Jurkat, Clone E6-1 (cell line): ENCODE measurements around the gene CAV2.

Source experiments
- DNase-seq: peaks from one replicate; pipeline ENCODE4 v3.0.0-alpha.2; 2011; ENCODE audit warnings: low read depth, low spot score
- H3K4me3 ChIP-seq: 2 replicates; pipeline ENCODE4 v1.5.1; 2011; ENCODE audit warnings: mild to moderate bottlenecking, low read length, control low read depth, moderate library complexity

CAV2 gene

DNA sequence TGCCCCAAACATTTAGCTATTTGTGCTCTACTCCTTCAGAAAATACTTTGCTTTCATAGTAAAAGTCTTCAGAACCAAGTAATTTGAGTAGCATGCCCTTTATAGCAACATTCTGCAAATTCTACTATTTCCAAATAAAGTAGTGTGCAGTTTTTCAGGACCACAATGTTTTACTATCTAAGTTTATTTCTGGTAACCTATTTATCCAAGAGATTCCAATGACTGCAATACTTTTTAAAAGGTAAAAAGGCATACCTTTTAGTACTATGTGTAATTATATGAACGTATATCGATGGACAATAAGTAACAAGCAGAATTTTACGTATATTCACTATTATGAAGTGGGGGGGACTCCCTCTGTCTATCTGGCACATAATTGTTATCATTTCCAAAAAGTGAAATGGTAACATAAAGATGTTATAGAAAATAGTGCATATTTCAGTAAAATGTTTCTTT, 6.9 kb upstream of the CAV2 start:
- H3K4me3 ChIP-seq, result no peak overlapping the region
- no peak for DNase-seq

DNA sequence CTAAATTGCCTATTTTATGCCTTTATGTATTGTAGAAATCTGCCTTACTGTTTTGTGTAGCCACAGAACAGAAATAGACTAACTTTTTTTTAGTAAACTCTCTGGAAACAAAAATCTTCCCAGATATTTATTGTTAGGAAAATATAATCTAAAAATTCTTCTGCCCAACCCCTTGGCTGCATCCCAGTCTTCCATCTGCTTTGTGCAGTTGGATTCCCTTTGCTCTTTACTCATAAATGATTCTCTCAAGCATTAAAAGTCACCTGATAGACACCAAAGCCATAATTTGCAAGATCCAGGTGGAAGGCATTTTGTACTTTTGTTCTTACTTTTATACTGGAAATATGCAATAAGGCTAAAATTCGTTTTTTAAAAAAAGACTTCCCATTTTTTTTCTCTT, 6.1 kb upstream of the CAV2 start:
- H3K4me3 ChIP-seq, result no peak overlapping the region
- no peak for DNase-seq

DNA sequence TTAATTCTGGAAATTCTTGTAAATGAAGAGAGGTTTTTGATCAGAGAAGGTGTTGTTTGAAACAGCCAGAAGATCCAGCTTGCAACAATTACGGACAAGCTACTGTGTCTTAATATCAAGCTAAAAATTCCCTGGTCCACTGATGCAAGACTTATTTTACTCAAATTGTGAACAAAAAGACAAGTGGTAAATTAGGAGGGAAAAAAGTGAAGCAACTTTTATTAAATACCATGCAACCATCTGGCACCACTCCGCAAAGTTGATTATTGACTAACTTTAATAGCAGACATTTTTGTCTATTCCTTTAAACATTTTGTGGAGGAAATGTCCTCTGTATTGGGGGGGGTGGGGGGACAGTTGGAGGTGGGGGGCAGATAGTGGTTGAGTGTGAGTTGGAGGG, 5.1 kb upstream of the CAV2 start:
- no peak for DNase-seq
- H3K4me3 ChIP-seq, result no peak overlapping the region

DNA sequence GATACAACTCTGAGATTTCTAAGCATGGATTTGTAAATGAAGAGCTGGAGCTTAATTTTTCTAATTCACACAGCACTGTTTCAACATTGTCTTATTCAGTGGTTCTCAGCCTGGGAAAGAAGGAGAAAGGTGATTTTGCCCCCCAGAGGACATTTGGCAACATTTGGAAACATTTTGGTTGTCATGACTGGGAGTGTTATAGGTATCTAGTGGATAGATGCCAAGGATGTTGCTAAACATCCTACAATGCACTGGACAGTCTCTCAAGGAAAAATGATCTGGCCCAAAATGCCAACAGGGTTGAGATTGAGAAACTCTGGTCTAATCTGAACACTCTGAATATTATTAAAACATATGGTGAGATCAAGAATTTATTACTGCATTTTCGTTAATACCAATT, 3.8 kb upstream of the CAV2 start:
- no peak overlapping the region for H3K4me3 ChIP-seq
- no peak for DNase-seq

DNA sequence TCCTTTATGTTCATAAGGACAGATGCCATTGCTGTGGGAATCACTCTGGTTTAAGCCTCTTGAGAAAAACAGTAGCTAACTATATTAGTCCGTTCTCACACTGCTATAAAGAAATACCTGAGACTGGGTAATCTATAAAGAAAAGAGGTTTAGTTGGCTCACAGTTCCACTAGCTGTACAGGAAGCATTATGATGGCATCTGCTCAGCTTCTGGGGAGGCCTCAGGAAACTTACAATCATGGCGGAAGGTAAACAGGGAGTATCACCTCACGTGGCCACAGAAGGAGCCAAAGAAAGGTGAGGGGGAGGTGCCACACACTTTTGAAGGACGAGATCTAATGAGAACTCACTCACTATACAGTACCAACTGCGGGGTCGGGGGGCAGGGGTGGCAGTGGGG, 2.9 kb upstream of the CAV2 start:
- no peak overlapping the region for H3K4me3 ChIP-seq
- no peak for DNase-seq

DNA sequence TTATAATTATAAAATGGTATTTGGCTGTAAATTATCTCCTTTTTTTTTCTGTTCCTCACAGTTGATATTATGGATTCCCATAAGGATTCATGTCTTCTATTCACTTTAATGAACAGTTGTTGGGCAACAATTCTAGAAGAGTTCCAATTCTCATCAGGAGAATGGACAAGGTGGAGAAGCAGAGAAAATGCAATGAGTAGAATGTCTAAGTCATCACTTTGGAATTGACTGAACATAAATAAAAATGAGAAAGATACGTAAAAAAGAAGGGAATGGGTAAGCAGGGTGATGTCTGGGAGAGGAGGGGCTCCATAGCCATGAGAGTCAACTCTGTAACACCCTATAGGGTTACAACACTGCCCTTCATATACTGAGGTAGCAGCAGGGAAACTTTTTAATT, 1.8 kb upstream of the CAV2 start:
- H3K4me3 ChIP-seq, result no peak overlapping the region
- DNase-seq, result no peak

DNA sequence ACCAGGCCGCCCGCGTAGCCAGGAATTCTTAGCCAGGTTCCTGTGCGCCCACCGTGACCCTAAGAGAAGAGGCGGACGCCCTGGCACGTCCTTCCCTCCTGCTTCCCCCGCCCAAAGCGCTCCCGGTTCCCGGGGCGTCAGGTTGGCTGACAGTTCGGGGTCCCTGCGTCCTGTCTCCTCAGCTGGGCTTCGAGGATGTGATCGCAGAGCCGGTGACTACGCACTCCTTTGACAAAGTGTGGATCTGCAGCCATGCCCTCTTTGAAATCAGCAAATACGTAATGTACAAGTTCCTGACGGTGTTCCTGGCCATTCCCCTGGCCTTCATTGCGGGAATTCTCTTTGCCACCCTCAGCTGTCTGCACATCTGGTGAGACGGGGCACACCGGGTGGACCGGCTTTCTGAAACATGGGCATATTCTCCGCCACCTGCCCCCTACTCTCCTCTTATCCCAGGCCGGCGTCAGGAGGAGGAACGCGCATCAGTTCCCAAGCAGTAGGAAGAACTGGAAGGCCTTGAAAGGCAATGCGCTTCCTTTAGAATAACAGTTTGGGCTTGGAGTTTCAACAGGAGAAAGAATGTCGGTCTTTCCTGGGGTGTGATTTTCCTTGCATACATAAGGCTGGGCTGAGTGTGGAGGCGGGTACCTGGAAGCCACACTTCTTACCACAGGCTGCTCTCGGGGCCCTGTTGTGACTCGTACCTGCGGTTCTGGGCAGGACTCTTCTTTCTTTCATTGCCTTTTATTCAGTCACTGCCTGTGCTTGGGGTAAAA, 728 bp downstream of the CAV2 start:
- no peak for DNase-seq
- no peak overlapping the region for H3K4me3 ChIP-seq

DNA sequence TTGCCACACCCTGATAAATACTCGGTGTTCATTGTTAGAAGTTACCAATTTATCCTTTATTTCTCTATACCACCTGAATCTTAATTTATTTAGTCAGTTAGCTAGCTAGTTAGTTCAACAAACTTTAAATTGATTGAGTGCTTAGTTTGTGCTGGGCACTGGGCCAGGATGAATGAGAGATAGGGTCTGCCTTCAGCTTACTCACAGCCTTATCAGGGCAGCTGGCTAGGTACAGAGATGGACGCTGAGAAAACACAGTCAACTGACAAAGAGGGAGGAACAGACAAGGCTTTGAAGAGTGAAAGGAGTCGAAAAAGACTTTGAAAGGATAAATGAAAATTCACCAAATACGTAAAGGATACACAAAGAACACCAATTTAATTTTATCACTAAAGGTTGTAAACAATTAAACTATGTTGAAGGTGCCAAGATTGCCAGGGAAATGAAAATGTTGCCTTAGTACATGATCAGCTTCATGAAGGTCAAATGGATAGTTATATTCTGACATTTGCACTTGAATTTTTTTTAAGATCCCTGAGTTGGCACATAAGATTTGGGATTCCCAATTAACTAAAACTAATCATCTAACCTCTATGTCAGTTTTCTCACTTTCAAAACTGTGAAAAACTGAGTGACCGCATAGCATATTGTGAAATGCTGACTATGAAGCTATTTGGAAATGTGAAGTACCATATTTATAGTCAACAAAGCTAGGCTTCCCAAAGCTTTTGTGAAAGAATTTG, 2.1 kb downstream of the CAV2 start:
- no peak overlapping the region for H3K4me3 ChIP-seq
- no peak for DNase-seq

DNA sequence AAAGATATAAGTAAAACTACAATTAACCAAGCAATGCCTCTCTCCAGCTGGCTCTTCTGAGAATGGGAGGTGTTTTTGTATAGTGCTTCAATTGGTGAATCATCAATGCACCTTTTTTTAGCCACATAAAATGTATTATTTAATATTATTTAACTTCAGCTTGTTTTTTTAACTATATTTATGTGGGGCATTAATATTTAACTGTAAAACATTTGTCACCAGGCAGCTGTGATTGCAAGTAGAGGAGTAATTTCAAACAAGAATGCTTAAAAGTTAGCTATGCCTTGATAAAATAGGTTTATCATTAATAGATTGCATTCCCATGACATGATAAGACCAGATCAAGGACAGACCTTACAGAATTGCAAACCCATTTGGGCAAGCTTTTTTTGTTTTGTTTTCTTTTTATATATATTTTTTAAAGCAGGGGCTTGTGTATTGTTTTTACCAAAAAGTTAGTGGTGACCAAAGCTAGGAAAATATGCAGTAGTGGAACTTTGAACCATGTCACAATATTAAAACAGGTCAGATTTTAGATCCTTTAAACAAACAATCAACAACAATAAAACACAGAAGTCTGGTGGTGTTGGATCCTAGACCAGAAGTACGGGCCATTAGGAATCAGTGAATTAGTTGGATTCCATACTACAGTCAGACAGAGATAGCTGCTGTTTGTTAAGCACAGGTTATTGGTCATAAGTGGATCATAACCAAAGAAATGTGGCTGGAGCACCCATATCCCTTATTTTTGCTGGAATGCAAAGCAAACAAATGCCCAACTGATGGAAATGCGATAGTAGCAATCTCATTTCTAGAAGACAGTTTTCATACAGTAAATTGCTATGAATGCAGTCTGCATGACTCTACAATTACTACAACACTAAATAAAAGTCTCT, 2.9 kb downstream of the CAV2 start:
- H3K4me3 ChIP-seq, result no peak overlapping the region
- DNase-seq, result no peak

DNA sequence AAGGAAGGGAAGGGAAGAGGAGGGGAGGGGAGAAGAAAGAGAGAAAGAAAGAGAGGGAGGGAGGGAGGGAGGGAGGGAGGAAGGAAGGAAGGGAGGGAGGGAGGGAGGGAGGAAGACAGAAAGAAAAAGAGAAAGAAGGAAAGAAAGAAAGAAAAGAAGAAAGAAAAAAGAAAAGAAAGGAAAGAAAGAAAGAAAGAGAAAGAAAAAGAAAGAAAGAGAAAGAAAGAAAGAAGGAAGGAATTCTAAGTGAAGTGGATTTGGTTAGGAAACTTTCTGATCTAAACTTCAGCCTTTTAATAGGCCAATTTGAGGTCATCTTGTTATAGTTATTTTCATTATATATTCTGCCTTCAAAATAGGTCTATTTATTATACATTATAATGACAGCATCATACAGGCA, 4.3 kb downstream of the CAV2 start:
- no peak for DNase-seq
- no peak overlapping the region for H3K4me3 ChIP-seq

DNA sequence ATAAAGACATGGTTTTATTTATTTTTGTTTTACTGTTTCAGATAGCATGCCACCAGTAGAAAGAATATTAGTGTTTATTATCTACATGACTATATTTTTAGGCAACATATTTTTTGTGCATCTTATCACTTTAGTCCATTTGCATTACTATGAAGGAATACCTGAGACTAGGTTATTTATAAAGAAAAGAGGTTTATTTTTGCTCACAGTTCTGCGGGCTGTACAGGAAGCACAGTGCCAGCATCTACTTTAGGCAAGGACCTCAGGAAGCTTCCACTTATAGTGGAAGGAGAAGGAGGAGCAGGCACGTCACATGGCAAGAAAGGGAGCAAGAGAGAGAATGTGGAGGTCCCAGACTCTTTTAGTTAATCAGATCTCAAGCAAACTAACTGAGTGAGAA, 5.7 kb downstream of the CAV2 start:
- no peak overlapping the region for H3K4me3 ChIP-seq

DNA sequence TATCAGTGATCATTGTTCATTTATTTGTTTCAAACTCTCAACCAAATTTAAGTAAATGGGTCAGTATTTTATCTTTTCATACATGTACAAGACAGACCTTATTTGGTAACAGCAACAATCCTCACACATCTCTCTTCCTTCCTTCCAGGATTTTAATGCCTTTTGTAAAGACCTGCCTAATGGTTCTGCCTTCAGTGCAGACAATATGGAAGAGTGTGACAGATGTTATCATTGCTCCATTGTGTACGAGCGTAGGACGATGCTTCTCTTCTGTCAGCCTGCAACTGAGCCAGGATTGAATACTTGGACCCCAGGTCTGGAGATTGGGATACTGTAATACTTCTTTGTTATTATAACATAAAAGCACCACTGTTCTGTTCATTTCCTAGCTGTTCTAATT, 6.3 kb downstream of the CAV2 start:
- DNase-seq, result no peak
- no peak overlapping the region for H3K4me3 ChIP-seq

More for the DNA sequence above, 5.7 kb downstream of the CAV2 start:
- no peak for DNase-seq

DNA sequence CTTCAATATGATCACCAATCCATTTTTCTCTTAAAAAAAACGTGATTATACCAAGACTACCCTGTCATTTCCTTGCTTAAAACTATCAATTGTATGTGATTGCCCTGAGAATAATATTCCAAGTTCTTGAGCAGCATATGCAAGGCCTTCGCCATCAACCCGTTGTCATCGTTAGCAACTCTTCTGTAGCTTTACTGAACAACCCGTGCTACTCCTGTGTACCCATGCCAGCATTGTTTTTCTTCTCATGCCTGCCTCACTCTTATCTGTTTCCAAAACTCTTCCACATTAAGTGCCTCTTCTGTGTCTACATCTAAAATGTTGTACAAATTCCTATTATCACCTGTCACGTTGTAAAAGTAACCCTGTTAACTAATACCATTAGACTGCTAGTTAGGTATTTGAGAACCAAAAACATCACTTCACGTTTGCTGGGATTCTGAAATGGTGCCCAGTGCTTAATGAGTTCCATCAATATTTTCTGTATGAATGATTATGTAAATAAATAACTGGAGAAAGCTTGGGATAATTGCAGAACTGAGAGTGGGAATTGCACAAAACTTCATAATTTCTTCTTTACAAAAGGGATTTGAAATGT, 10.5 kb downstream of the CAV2 start:
- H3K4me3 ChIP-seq, result no peak overlapping the region
- no peak for DNase-seq

DNA sequence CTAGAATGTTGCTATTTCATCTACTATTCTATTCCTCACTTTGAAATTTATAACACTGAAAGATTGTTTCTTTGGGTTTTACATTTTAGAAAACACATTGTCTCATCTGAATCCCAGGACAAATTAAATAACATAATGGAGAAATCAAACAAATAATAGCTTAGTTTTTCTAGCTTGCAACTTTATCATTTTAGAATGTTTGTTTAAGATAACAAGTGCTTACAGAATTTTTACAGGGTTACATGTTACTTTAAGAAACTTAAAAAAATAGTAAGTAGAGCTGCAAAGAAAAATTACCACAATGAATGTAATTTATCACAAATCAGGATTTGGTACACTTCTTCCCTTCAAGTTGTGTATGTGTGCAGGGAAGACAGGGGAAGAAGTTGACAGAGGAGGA, 11.3 kb downstream of the CAV2 start:
- no peak overlapping the region for H3K4me3 ChIP-seq
- no peak for DNase-seq

DNA sequence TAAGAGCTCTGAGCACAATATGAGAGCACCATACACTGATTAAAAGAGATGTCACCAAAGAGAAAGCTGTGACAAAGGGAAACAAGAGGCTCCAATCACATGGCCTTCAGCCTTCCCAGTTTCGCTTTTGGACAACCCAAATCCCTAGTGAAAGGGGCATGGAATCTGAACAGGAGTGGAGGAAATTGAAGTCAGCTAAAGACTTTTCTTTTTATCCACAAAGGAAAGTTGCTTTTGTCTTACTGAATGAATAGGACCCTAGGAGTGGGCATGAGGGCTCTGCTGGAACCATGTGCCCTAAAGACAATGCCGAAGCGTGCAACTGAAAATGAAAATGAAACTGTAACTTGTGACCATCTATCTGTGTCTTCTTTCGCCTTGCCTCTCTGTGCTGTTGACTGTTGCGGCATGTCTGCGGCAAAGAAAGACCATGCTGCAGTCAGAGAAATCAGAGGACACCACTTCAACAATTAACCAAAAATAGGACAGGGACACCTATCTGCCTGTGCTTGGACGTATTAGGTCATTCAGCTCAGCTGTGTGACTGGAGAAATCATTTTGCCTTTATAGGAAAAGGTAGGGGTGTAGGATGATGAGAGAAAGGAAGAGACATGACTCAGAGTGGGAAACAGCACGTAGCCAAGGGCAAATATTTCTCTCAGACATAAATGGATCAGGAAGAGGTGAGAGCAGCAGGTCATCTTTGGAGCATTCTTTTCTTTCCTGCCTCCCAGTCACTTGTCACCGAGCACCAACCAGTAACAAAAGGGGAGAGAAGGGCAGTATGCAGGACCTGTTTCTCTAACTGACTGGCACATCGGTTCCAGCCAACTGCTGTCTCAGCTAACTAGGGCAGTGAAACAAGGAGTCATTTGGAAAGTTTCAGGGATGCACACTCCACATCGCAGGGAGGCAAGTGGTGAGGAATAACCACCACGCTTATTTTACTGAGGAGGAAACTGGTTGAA, 12.3 kb downstream of the CAV2 start:
- H3K4me3 ChIP-seq, result peak overlapping the region; percentile 35
- DNase-seq, result peak; percentile 14

DNA sequence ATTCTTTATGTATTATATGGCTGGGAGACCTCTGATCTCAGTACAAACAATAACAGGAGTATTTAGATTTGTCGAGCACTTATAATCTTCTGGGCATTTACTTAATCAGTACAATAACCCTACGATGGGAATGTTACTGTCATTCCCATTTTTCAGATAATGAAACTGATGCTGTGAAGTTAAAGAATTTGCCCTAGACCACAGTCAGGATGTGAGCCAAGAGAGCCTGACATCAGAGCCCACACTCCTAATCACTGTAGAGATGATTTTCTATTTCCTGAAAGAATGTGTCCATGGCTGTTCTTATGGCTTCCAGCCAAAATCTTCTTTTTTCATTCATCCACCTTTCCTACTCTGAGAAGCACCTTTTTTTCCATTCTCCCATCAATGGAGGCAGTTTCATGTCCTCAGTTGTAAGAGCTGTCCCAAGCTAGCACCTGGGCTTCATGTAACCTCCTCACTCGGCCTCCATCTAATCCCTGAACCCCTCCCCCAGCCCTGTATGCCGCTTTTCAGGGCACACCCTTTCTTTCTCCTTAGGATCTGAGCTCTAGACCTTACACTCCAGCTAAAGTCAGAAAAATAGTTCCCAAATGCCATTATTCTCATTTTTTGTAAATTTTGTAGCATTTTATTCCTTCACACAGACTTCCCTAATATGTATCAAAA, 13.1 kb downstream of the CAV2 start:
- no peak overlapping the region for H3K4me3 ChIP-seq
- DNase-seq, result no peak

DNA sequence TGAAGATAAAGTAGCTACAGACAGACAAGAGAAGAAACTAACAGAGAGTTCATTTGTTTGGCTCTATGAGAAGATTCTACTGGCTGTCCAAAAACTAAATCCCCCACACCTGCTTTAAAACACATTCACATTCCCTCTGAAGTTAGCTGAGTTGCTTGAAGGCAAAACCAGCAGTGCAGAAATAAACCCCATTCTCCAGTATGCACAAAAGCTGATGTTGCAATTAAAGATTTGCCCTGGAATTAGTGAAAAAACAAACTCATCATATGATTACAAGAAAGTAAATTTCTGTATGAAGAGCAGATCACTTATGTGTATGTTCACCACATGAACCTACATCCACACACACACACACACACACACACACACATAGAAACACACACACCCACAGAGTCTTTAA, 16.0 kb downstream of the CAV2 start:
- no peak for DNase-seq
- H3K4me3 ChIP-seq, result no peak overlapping the region

DNA sequence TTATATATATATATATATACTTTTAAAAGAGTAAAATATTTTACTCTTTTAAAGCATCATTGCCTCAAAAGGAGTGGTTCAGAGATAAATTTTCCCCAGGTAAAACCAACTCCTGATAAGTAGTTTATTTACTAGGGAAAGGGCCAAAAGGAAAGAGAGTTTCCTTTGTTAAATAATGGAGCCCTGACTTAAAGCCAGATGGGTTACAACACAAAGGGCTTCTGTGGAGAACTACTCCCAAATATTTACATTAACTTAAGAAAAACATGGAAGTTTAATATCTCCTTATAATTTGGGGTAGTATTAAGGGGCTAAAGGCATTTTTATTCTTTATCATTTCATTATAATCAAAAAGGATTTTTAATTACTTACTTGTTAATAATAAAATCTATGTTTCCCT, 16.8 kb downstream of the CAV2 start:
- no peak for DNase-seq
- H3K4me3 ChIP-seq, result no peak overlapping the region
